H1 (cell line): Measurements from ENCODE around the gene OSBPL9. TPM values are rescaled to one million over a fixed set of nuclear protein-coding genes. Genes with fewer than 3 reads are reported as not detected.

ENCODE experiments used
- CHD7 ChIP-seq: fragments of 300-600 bp; sonication (generic); IDR thresholded peaks from 2 replicates; pipeline ENCODE4 v1.7.1; 2012; ENCODE audit warnings: low read length, moderate library complexity, mild to moderate bottlenecking, inconsistent platforms; ENCODE audit not compliant: insufficient replicate concordance
- CTCF ChIP-seq, 3 experiments: IDR thresholded peaks; 1 replicate in 2 of 3; 2 replicates in 1 of 3; pipeline versions ENCODE4 v1.5.1 to v1.6.1; 2011; ENCODE audit warnings: low read length in 3 of 3, mild to moderate bottlenecking in 3 of 3, inconsistent platforms in 2 of 3, low read depth in 1 of 3, moderate library complexity in 1 of 3; ENCODE audit not compliant: insufficient read depth in 1 of 3; ENCODE audit errors: control extremely low read depth in 1 of 3
- HDAC6 ChIP-seq: IDR thresholded peaks from one replicate; pipeline ENCODE4 v1.7.1; 2012; ENCODE audit warnings: low read depth, mild to moderate bottlenecking, inconsistent platforms, low read length, moderate library complexity
- KDM1A ChIP-seq: fragments of 200-600, 300-600 bp; sonication (generic); IDR thresholded peaks from 2 replicates; pipeline ENCODE4 v1.7.1; 2016; ENCODE audit warnings: mild to moderate bottlenecking, low read length, borderline replicate concordance
- POLR2A ChIP-seq, 2 experiments: IDR thresholded peaks; 1 replicate in 1 of 2; 2 replicates in 1 of 2; pipeline ENCODE4 v1.6.1; 2011; ENCODE audit warnings: low read depth in 2 of 2, low read length in 2 of 2, mild to moderate bottlenecking in 2 of 2; ENCODE audit errors: control extremely low read depth in 1 of 2
- SIN3A ChIP-seq, 2 experiments: IDR thresholded peaks in 1 of 2; conservative IDR thresholded peaks in 1 of 2; 2 replicates each; pipeline ENCODE4 v1.6.1; 2011 to 2012; ENCODE audit warnings: low read length in 2 of 2, improper control_type of control experiment in 1 of 2, low read depth in 1 of 2, mild to moderate bottlenecking in 1 of 2
- SP2 ChIP-seq: IDR thresholded peaks from 2 replicates; pipeline ENCODE4 v1.6.1; 2012; ENCODE audit warnings: mild to moderate bottlenecking, low read length, inconsistent platforms
- SRF ChIP-seq: IDR thresholded peaks from 2 replicates; pipeline ENCODE4 v1.6.1; 2011; ENCODE audit warnings: mild to moderate bottlenecking, low read depth, low read length, moderate library complexity
- polyA plus RNA-seq, 7 experiments: library from polyadenylated mRNA; depleted of rRNA in 3 of 7; stranded (reverse) in 5 of 7; unstranded in 2 of 7; fragments of >200 nt in 5 of 7; fragments of 200-250 nt in 2 of 7; gene quantifications; 1 replicate in 5 of 7; 2 replicates in 1 of 7; 4 replicates in 1 of 7; pipeline versions ENCODE4 v1.2.1 to v1.2.3, GENCODE V29; 2011 to 2013; ENCODE audit warnings: missing spikeins in 2 of 7, mixed read lengths in 2 of 7
- total RNA-seq: library from RNA; stranded (reverse); fragmentation: NEBNext Ultra II Directional; extraction: Animal tissue kit (Norgen Biotek cat#: 25700); gene quantifications from 2 replicates; pipeline ENCODE4 v1.2.1, GENCODE V29; 2021

The OSBPL9 gene
- total and polyA plus RNA-seq, 2 of the 8 experiments (the other 6 are each of a cell fraction or from before 2014, with no cell fraction given): 58.2 to 71.6 TPM

GRCh38 chr1:51756290-51756689, 139.4 kb downstream of the OSBPL9 start (continued):
- TF ChIP-seq CTCF (IDR thresholded peaks at IDR 0.05; ENCODE audit: control extremely low read depth in 1 of 3, insufficient read depth in 1 of 3, low read depth in 1 of 3, low read length in 3 of 3) (no peak), SIN3A (conservative IDR thresholded peaks at IDR 0.05 in 1 of 2, IDR thresholded peaks at IDR 0.05 in 1 of 2; ENCODE audit: low read depth in 1 of 2, low read length in 2 of 2) (no peak), HDAC6 (no peak), POLR2A (IDR thresholded peaks at IDR 0.05; ENCODE audit: control extremely low read depth in 1 of 2, low read depth in 2 of 2, low read length in 2 of 2) (no peak), SRF (no peak), CHD7 (no peak), KDM1A (no peak), SP2 (no peak)
